ENCODE results near the gene TTLL9. TPM values are rescaled to one million over a fixed set of nuclear protein-coding genes. Genes with fewer than 3 reads are reported as not detected.
"Not testable (repeated sequence)": the region's sequence is repeated elsewhere in the genome, so short reads cannot be mapped to it uniquely, and the experiment has no call there.

Gene TTLL9
- total RNA-seq, 2 experiments from 2014 or later, result not detected

GRCh38 chr20:31910071-31910803, 39.8 kb downstream of the TTLL9 start:
- H3K27ac Mint-ChIP-seq, result no peak overlapping the region
- ATAC-seq (no peak), DNase-seq (no peak)
- no peaks in the 10 kb centered on the region for H3K27me3 Mint-ChIP-seq
- CTCF ChIA-PET, result no interaction called here
- H3K4me1 Mint-ChIP-seq, result no peaks in the 10 kb centered on the region
- H3K9me3 Mint-ChIP-seq (ENCODE audit: low read depth), result no peaks in the 10 kb centered on the region
- no peaks in the 10 kb centered on the region for H3K36me3 Mint-ChIP-seq
- H3K4me3 Mint-ChIP-seq, result no peak overlapping the region

GRCh38 chr20:31913431-31914157, 43.2 kb downstream of the TTLL9 start:
- Mint-ChIP-seq H3K9me3 (ENCODE audit: low read depth) (no peaks in the 10 kb centered on the region), H3K27me3 (peaks cover 10% of the 10 kb centered on the region), H3K4me1 (no peaks in the 10 kb centered on the region), H3K27ac (no peak overlapping the region), H3K36me3 (no peaks in the 10 kb centered on the region), H3K4me3 (no peak overlapping the region)
- CTCF ChIA-PET, result no interaction called here
- ATAC-seq, result no peak
- no peak for DNase-seq

- no peak for ATAC-seq
- H3K27me3 Mint-ChIP-seq, result peaks cover 16% of the 10 kb centered on the region
- H3K4me1 Mint-ChIP-seq, result no peaks in the 10 kb centered on the region
- no peaks in the 10 kb centered on the region for H3K36me3 Mint-ChIP-seq
- H3K27ac Mint-ChIP-seq, result no peak overlapping the region
- CTCF ChIA-PET, result no interaction called here
- no peak overlapping the region for H3K4me3 Mint-ChIP-seq
- no peak for DNase-seq
- no peaks in the 10 kb centered on the region for H3K9me3 Mint-ChIP-seq (ENCODE audit: low read depth)
These were observed 43.7 kb downstream of the TTLL9 start for GRCh38 chr20:31914170-31914569.

- no peaks in the 10 kb centered on the region for H3K36me3 Mint-ChIP-seq
- DNase-seq (no peak), ATAC-seq (no peak)
- no peaks in the 10 kb centered on the region for H3K4me1 Mint-ChIP-seq
- CTCF ChIA-PET, result interaction anchor here (1.0 kb wide), 1 partner anchor 63 kb away, joined by 4 read pairs; no protein-coding TSS in a partner anchor
- H3K9me3 Mint-ChIP-seq (ENCODE audit: low read depth), result no peaks in the 10 kb centered on the region
- peaks cover 19% of the 10 kb centered on the region for H3K27me3 Mint-ChIP-seq
- H3K27ac Mint-ChIP-seq, result no peak overlapping the region
- no peak overlapping the region for H3K4me3 Mint-ChIP-seq
These were observed 45.3 kb downstream of the TTLL9 start for GRCh38 chr20:31915491-31916280.

GRCh38 chr20:31916708-31917107, 46.3 kb downstream of the TTLL9 start:
- Mint-ChIP-seq H3K36me3 (no peaks in the 10 kb centered on the region), H3K27ac (no peak overlapping the region), H3K4me1 (no peaks in the 10 kb centered on the region), H3K9me3 (ENCODE audit: low read depth) (no peaks in the 10 kb centered on the region), H3K4me3 (no peak overlapping the region), H3K27me3 (peaks cover 19% of the 10 kb centered on the region)
- CTCF ChIA-PET, result interaction anchor here (1.0 kb wide), 1 partner anchor 64 kb away, joined by 4 read pairs; no protein-coding TSS in a partner anchor
- ATAC-seq, result no peak
- no peak for DNase-seq

GRCh38 chr20:31917962-31918412, 47.6 kb downstream of the TTLL9 start:
- H3K9me3 Mint-ChIP-seq (ENCODE audit: low read depth); ATAC-seq; H3K4me3 Mint-ChIP-seq; H3K36me3 Mint-ChIP-seq; H3K27ac Mint-ChIP-seq; DNase-seq; H3K4me1 Mint-ChIP-seq: not testable (repeated sequence)
- H3K27me3 Mint-ChIP-seq, result peaks cover 19% of the 10 kb centered on the region
- CTCF ChIA-PET, result interaction anchor here (0.6 kb wide), 1 partner anchor 169 kb away, joined by 4 read pairs; no protein-coding TSS in a partner anchor

- H3K36me3 Mint-ChIP-seq, result no peaks in the 10 kb centered on the region
- peaks cover 19% of the 10 kb centered on the region for H3K27me3 Mint-ChIP-seq
- no peak for DNase-seq
- no peaks in the 10 kb centered on the region for H3K9me3 Mint-ChIP-seq (ENCODE audit: low read depth)
- H3K4me1 Mint-ChIP-seq, result no peaks in the 10 kb centered on the region
- no peak for ATAC-seq
- CTCF ChIA-PET, result interaction anchor here (0.6 to 1.2 kb wide), 3 partner anchors 15 to 168 kb away, joined by 3 to 4 read pairs (median 3); no protein-coding TSS in a partner anchor
- H3K27ac Mint-ChIP-seq, result no peak overlapping the region
- no peak overlapping the region for H3K4me3 Mint-ChIP-seq
These were observed 48.2 kb downstream of the TTLL9 start for GRCh38 chr20:31918466-31919105.

- CTCF ChIA-PET, result interaction anchor here (1.0 to 1.2 kb wide), 2 partner anchors 16 to 67 kb away, joined by 3 to 6 read pairs; no protein-coding TSS in a partner anchor
- no peak for ATAC-seq
These were observed 49.1 kb downstream of the TTLL9 start for GRCh38 chr20:31919410-31920155.

GRCh38 chr20:31920275-31920855, 49.9 kb downstream of the TTLL9 start:
- H3K27me3 Mint-ChIP-seq, result peaks cover 19% of the 10 kb centered on the region
- no peaks in the 10 kb centered on the region for H3K9me3 Mint-ChIP-seq (ENCODE audit: low read depth)
- H3K36me3 Mint-ChIP-seq, result no peaks in the 10 kb centered on the region
- DNase-seq, result no peak
- H3K27ac Mint-ChIP-seq, result no peak overlapping the region
- CTCF ChIA-PET, result no interaction called here
- ATAC-seq, result no peak
- H3K4me1 Mint-ChIP-seq, result no peaks in the 10 kb centered on the region
- no peak overlapping the region for H3K4me3 Mint-ChIP-seq

More at GRCh38 chr20:31919410-31920155, 49.1 kb downstream of the TTLL9 start:
- Mint-ChIP-seq H3K4me1 (no peaks in the 10 kb centered on the region), H3K36me3 (no peaks in the 10 kb centered on the region), H3K27ac (no peak overlapping the region), H3K9me3 (ENCODE audit: low read depth) (no peaks in the 10 kb centered on the region), H3K4me3 (no peak overlapping the region), H3K27me3 (peaks cover 19% of the 10 kb centered on the region)
- DNase-seq, result no peak

GRCh38 chr20:31921480-31921879, 51.0 kb downstream of the TTLL9 start:
- H3K27ac Mint-ChIP-seq; H3K9me3 Mint-ChIP-seq (ENCODE audit: low read depth); CTCF ChIA-PET; H3K4me3 Mint-ChIP-seq; ATAC-seq; H3K36me3 Mint-ChIP-seq; H3K4me1 Mint-ChIP-seq; DNase-seq: not testable (repeated sequence)
- H3K27me3 Mint-ChIP-seq, result peaks cover 24% of the 10 kb centered on the region

- CTCF ChIA-PET, result no interaction called here
- Mint-ChIP-seq H3K27me3 (peaks cover 23% of the 10 kb centered on the region), H3K27ac (no peak overlapping the region), H3K4me3 (no peak overlapping the region), H3K9me3 (ENCODE audit: low read depth) (no peaks in the 10 kb centered on the region), H3K36me3 (no peaks in the 10 kb centered on the region), H3K4me1 (no peaks in the 10 kb centered on the region)
- ATAC-seq (no peak), DNase-seq (no peak)
These were observed 51.7 kb downstream of the TTLL9 start for GRCh38 chr20:31922181-31922580.

- H3K9me3 Mint-ChIP-seq (ENCODE audit: low read depth), result no peaks in the 10 kb centered on the region
- H3K27ac Mint-ChIP-seq, result no peak overlapping the region
- H3K4me1 Mint-ChIP-seq, result no peaks in the 10 kb centered on the region
- H3K36me3 Mint-ChIP-seq, result no peaks in the 10 kb centered on the region
- DNase-seq (no peak), ATAC-seq (no peak)
- no peak overlapping the region for H3K4me3 Mint-ChIP-seq
- CTCF ChIA-PET, result no interaction called here
- H3K27me3 Mint-ChIP-seq, result peaks cover 22% of the 10 kb centered on the region
These were observed 52.2 kb downstream of the TTLL9 start for GRCh38 chr20:31922588-31922987.
